Natural killer cell treated with Interleukin-12 subunit alpha and Interleukin-12 subunit beta and Interleukin-15 and Interleukin-18, amount 100 ng/mL, for 72 hours (primary cell): ENCODE measurements around the gene ATP2B3. TPM values are rescaled to one million over a fixed set of nuclear protein-coding genes. Genes with fewer than 3 reads are reported as not detected.

Source experiments
- ATAC-seq, 2 donors: fragments of 150-1000 bp; cut with Tn5 transposase in 1 of 2; sonication (Bioruptor Pico), chemical (Tn5 transposase) in 1 of 2; 2 replicates each; pipeline ENCODE4 v1.10.0; 2021
- DNase-seq: peaks from one replicate; pipeline ENCODE4 v3.0.0; 2022; ENCODE audit warnings: low spot score
- H3K27ac Mint-ChIP-seq, 2 donors: 1 replicate in 1 of 2; 2 replicates in 1 of 2; pipeline ENCODE4 v1.8.0; 2022; ENCODE audit warnings: mixed read lengths in 2 of 2, mild to moderate bottlenecking in 1 of 2, moderate library complexity in 1 of 2
- H3K27me3 Mint-ChIP-seq, 2 donors: 1 replicate in 1 of 2; 2 replicates in 1 of 2; pipeline ENCODE4 v1.8.0; 2022; ENCODE audit warnings: mixed read lengths in 2 of 2
- H3K36me3 Mint-ChIP-seq: one replicate; pipeline ENCODE4 v1.8.0; 2022; ENCODE audit warnings: mixed read lengths
- H3K4me1 Mint-ChIP-seq, 2 donors: 1 replicate in 1 of 2; 2 replicates in 1 of 2; pipeline ENCODE4 v1.8.0; 2022; ENCODE audit warnings: low read depth in 2 of 2, mixed read lengths in 2 of 2, mild to moderate bottlenecking in 1 of 2
- H3K4me3 Mint-ChIP-seq: one replicate; pipeline ENCODE4 v1.8.0; 2022; ENCODE audit warnings: mixed read lengths
- H3K9me3 Mint-ChIP-seq: 2 replicates; pipeline ENCODE4 v1.8.0; 2022; ENCODE audit warnings: mixed read lengths
- total RNA-seq, 2 donors: library from RNA; stranded (reverse); gene quantifications; one replicate each; pipeline ENCODE4 v1.2.3, GENCODE V29; 2022

ATP2B3 gene
- total RNA-seq, 2 donors from 2014 or later, result not detected

GRCh38 chrX:153544727-153545126 lies 27.3 kb downstream of the ATP2B3 start:
- Mint-ChIP-seq H3K4me3 (no peak overlapping the region), H3K36me3 (no peaks in the 10 kb centered on the region), H3K27me3 (peaks cover 0 to 9% of the 10 kb centered on the region in 2 donors), H3K9me3 (no peaks in the 10 kb centered on the region), H3K27ac (no peak overlapping the region), H3K4me1 (no peaks in the 10 kb centered on the region)
- ATAC-seq, result no peak
- DNase-seq, result no peak

- H3K4me1 Mint-ChIP-seq, result no peaks in the 10 kb centered on the region
- no peaks in the 10 kb centered on the region for H3K36me3 Mint-ChIP-seq
- H3K27me3 Mint-ChIP-seq, result peaks cover 5 to 6% of the 10 kb centered on the region in 2 donors
- H3K4me3 Mint-ChIP-seq, result no peak overlapping the region
- ATAC-seq, result no peak
- H3K27ac Mint-ChIP-seq, result no peak overlapping the region
- no peaks in the 10 kb centered on the region for H3K9me3 Mint-ChIP-seq
- no peak for DNase-seq
Measured at GRCh38 chrX:153546386-153546785, 28.9 kb downstream of the ATP2B3 start.

GRCh38 chrX:153547195-153547594 lies 29.8 kb downstream of the ATP2B3 start:
- no peak for ATAC-seq
- Mint-ChIP-seq H3K27ac (no peak overlapping the region), H3K9me3 (no peaks in the 10 kb centered on the region), H3K36me3 (no peaks in the 10 kb centered on the region), H3K4me3 (no peak overlapping the region), H3K27me3 (peaks cover 5 to 6% of the 10 kb centered on the region in 2 donors), H3K4me1 (no peaks in the 10 kb centered on the region)
- DNase-seq, result no peak

GRCh38 chrX:153549231-153549630 lies 31.8 kb downstream of the ATP2B3 start:
- ATAC-seq (no peak), DNase-seq (no peak)
- Mint-ChIP-seq H3K27me3 (peaks cover 5 to 12% of the 10 kb centered on the region in 2 donors), H3K36me3 (no peaks in the 10 kb centered on the region), H3K27ac (no peak overlapping the region), H3K9me3 (no peaks in the 10 kb centered on the region), H3K4me1 (no peaks in the 10 kb centered on the region), H3K4me3 (no peak overlapping the region)

GRCh38 chrX:153549807-153550206 lies 32.4 kb downstream of the ATP2B3 start:
- Mint-ChIP-seq H3K4me1 (no peaks in the 10 kb centered on the region), H3K27ac (no peak overlapping the region), H3K4me3 (no peak overlapping the region), H3K36me3 (no peaks in the 10 kb centered on the region), H3K27me3 (peaks cover 5 to 12% of the 10 kb centered on the region in 2 donors), H3K9me3 (no peaks in the 10 kb centered on the region)
- no peak for DNase-seq
- ATAC-seq, result no peak

- no peaks in the 10 kb centered on the region for H3K9me3 Mint-ChIP-seq
- DNase-seq, result no peak
- no peak overlapping the region for H3K4me3 Mint-ChIP-seq
- H3K4me1 Mint-ChIP-seq, result peaks cover 0 to 3% of the 10 kb centered on the region in 2 donors
- H3K36me3 Mint-ChIP-seq, result no peaks in the 10 kb centered on the region
- no peak overlapping the region for H3K27ac Mint-ChIP-seq
- no peak for ATAC-seq
- H3K27me3 Mint-ChIP-seq, result peaks cover 5 to 17% of the 10 kb centered on the region in 2 donors
Measured at GRCh38 chrX:153551135-153551534, 33.7 kb downstream of the ATP2B3 start.

GRCh38 chrX:153554519-153555167 lies 37.2 kb downstream of the ATP2B3 start:
- Mint-ChIP-seq H3K4me3 (no peak overlapping the region), H3K27ac (no peak overlapping the region), H3K27me3 (peaks cover 5 to 14% of the 10 kb centered on the region in 2 donors), H3K4me1 (peaks cover 0 to 3% of the 10 kb centered on the region in 2 donors), H3K9me3 (no peaks in the 10 kb centered on the region), H3K36me3 (no peaks in the 10 kb centered on the region)
- no peak for DNase-seq
- ATAC-seq, result no peak

- H3K9me3 Mint-ChIP-seq, result no peaks in the 10 kb centered on the region
- no peak overlapping the region for H3K4me3 Mint-ChIP-seq
- H3K4me1 Mint-ChIP-seq, result peaks cover 0 to 3% of the 10 kb centered on the region in 2 donors
- H3K27ac Mint-ChIP-seq, result no peak overlapping the region
- DNase-seq (no peak), ATAC-seq (no peak)
- peaks cover 0 to 13% of the 10 kb centered on the region in 2 donors for H3K27me3 Mint-ChIP-seq
- no peaks in the 10 kb centered on the region for H3K36me3 Mint-ChIP-seq
Measured at GRCh38 chrX:153556767-153557166, 39.3 kb downstream of the ATP2B3 start.

- no peak for DNase-seq
- Mint-ChIP-seq H3K27ac (no peak overlapping the region), H3K4me3 (no peak overlapping the region), H3K36me3 (no peaks in the 10 kb centered on the region), H3K27me3 (peaks cover 0 to 10% of the 10 kb centered on the region in 2 donors), H3K9me3 (no peaks in the 10 kb centered on the region), H3K4me1 (peaks cover 0 to 3% of the 10 kb centered on the region in 2 donors)
- ATAC-seq, result no peak
Measured at GRCh38 chrX:153557618-153558355, 40.3 kb downstream of the ATP2B3 start.

- H3K9me3 Mint-ChIP-seq, result no peaks in the 10 kb centered on the region
- no peaks in the 10 kb centered on the region for H3K36me3 Mint-ChIP-seq
- H3K4me3 Mint-ChIP-seq, result no peak overlapping the region
- peaks cover 0 to 3% of the 10 kb centered on the region in 2 donors for H3K4me1 Mint-ChIP-seq
- peaks cover 0 to 6% of the 10 kb centered on the region in 2 donors for H3K27me3 Mint-ChIP-seq
- ATAC-seq (no peak), DNase-seq (no peak)
- H3K27ac Mint-ChIP-seq, result no peak overlapping the region
Measured at GRCh38 chrX:153560000-153560399, 42.6 kb downstream of the ATP2B3 start.

- Mint-ChIP-seq H3K9me3 (no peaks in the 10 kb centered on the region), H3K4me3 (no peak overlapping the region), H3K4me1 (peaks cover 0 to 1% of the 10 kb centered on the region in 2 donors), H3K36me3 (no peaks in the 10 kb centered on the region), H3K27ac (no peak overlapping the region), H3K27me3 (peaks cover 0 to 5% of the 10 kb centered on the region in 2 donors)
- DNase-seq (no peak), ATAC-seq (no peak)
Measured at GRCh38 chrX:153560466-153560865, 43.0 kb downstream of the ATP2B3 start.

GRCh38 chrX:153561337-153561736 lies 43.9 kb downstream of the ATP2B3 start:
- no peak for DNase-seq
- Mint-ChIP-seq H3K27me3 (peaks cover 0 to 2% of the 10 kb centered on the region in 2 donors), H3K27ac (no peak overlapping the region), H3K4me1 (no peaks in the 10 kb centered on the region), H3K4me3 (no peak overlapping the region), H3K9me3 (no peaks in the 10 kb centered on the region), H3K36me3 (no peaks in the 10 kb centered on the region)
- ATAC-seq, result no peak

- ATAC-seq (no peak), DNase-seq (no peak)
- H3K27ac Mint-ChIP-seq, result no peak overlapping the region
- no peaks in the 10 kb centered on the region for H3K36me3 Mint-ChIP-seq
- no peaks in the 10 kb centered on the region for H3K9me3 Mint-ChIP-seq
- no peak overlapping the region for H3K4me3 Mint-ChIP-seq
- peaks cover 0 to 2% of the 10 kb centered on the region in 2 donors for H3K27me3 Mint-ChIP-seq
- no peaks in the 10 kb centered on the region for H3K4me1 Mint-ChIP-seq
Measured at GRCh38 chrX:153562546-153562945, 45.1 kb downstream of the ATP2B3 start.

- DNase-seq, result no peak
- no peak overlapping the region for H3K4me3 Mint-ChIP-seq
- no peaks in the 10 kb centered on the region for H3K36me3 Mint-ChIP-seq
- no peaks in the 10 kb centered on the region for H3K9me3 Mint-ChIP-seq
- no peak for ATAC-seq
- H3K27ac Mint-ChIP-seq, result no peak overlapping the region
- H3K27me3 Mint-ChIP-seq, result peaks cover 0 to 2% of the 10 kb centered on the region in 2 donors
- H3K4me1 Mint-ChIP-seq, result no peaks in the 10 kb centered on the region
Measured at GRCh38 chrX:153564047-153564606, 46.7 kb downstream of the ATP2B3 start.
